Fibroblast of skin of left biceps (primary cell): ENCODE results near the gene DYDC1.
"Not testable (repeated sequence)": the region's sequence is repeated elsewhere in the genome, so short reads cannot be mapped to it uniquely, and the experiment has no call there.

Experiments used
- DNase-seq, 2 experiments: peaks; one replicate each; pipeline ENCODE4 v3.0.0-alpha.2; 2013; ENCODE audit warnings: low read depth in 2 of 2

DYDC1 gene

GRCh38 chr10:80356563-80356988 lies at the start of gene DYDC1, which contains the start of gene DYDC2:
DYDC1 (minus strand) TSS chr10:80356755; CDS start chr10:80352601, 4,154 bp downstream.
DYDC2 (plus strand) TSS chr10:80356781; CDS start chr10:80362444, 5,663 bp downstream.
- no peak for DNase-seq

- DNase-seq: no peak
These were observed 49.6 kb upstream of the DYDC1 start for GRCh38 chr10:80406204-80406603.

GRCh38 chr10:80405626-80406025 lies 49.1 kb upstream of the DYDC1 start:
- DNase-seq: no peak

- no peak for DNase-seq
These were observed 48.5 kb upstream of the DYDC1 start for GRCh38 chr10:80405035-80405434.

- no peak for DNase-seq
These were observed 43.7 kb upstream of the DYDC1 start for GRCh38 chr10:80400136-80400804.

- no peak for DNase-seq
These were observed 40.5 kb upstream of the DYDC1 start for GRCh38 chr10:80397014-80397413.

- no peak for DNase-seq
These were observed 37.9 kb upstream of the DYDC1 start for GRCh38 chr10:80394358-80394916.

GRCh38 chr10:80392250-80392649 lies 35.7 kb upstream of the DYDC1 start:
- DNase-seq: no peak

GRCh38 chr10:80390740-80391139 lies 34.2 kb upstream of the DYDC1 start:
- DNase-seq: no peak

- DNase-seq: no peak
These were observed 26.4 kb upstream of the DYDC1 start for GRCh38 chr10:80382989-80383388.

GRCh38 chr10:80380185-80380584 lies 23.6 kb upstream of the DYDC1 start:
- DNase-seq: no peak

GRCh38 chr10:80379701-80380100 lies 23.1 kb upstream of the DYDC1 start:
- no peak for DNase-seq

- DNase-seq: no peak
These were observed 16.9 kb upstream of the DYDC1 start for GRCh38 chr10:80373502-80373901.

GRCh38 chr10:80372675-80373074 lies 16.1 kb upstream of the DYDC1 start:
- no peak for DNase-seq

GRCh38 chr10:80371467-80371866 lies 14.9 kb upstream of the DYDC1 start:
- no peak for DNase-seq

- no peak for DNase-seq
These were observed 9.0 kb upstream of the DYDC1 start for GRCh38 chr10:80365510-80365909.

GRCh38 chr10:80359644-80360043 lies 3.1 kb upstream of the DYDC1 start:
- DNase-seq: no peak

- DNase-seq: not testable (repeated sequence)
These were observed 2.4 kb upstream of the DYDC1 start for GRCh38 chr10:80358925-80359324.

- DNase-seq: no peak
These were observed 1.2 kb upstream of the DYDC1 start for GRCh38 chr10:80357851-80358125.

GRCh38 chr10:80356989-80357850 lies 665 bp upstream of the DYDC1 start:
- no peak for DNase-seq

- DNase-seq: no peak
These were observed 5.3 kb downstream of the DYDC1 start for GRCh38 chr10:80351220-80351619.

GRCh38 chr10:80350251-80350650 lies 6.3 kb downstream of the DYDC1 start:
- no peak for DNase-seq

GRCh38 chr10:80344912-80345311 lies 11.6 kb downstream of the DYDC1 start:
- DNase-seq: no peak
